ENCODE measurements around the gene INPP5D.

Gene INPP5D

GRCh38 chr2:233076749-233077148 lies 16.6 kb downstream of the INPP5D start:
- no peak for FAIRE-seq

- no peak for FAIRE-seq
Observed at GRCh38 chr2:233079473-233079877, 19.3 kb downstream of the INPP5D start.

GRCh38 chr2:233079953-233080835 lies 20.1 kb downstream of the INPP5D start:
- FAIRE-seq: no peak

GRCh38 chr2:233080836-233081229 lies 20.7 kb downstream of the INPP5D start:
- FAIRE-seq: no peak

- no peak for FAIRE-seq
Observed at GRCh38 chr2:233081232-233081730, 21.1 kb downstream of the INPP5D start.

- no peak for FAIRE-seq
Observed at GRCh38 chr2:233081731-233082221, 21.6 kb downstream of the INPP5D start.

- no peak for FAIRE-seq
Observed at GRCh38 chr2:233082222-233082930, 22.2 kb downstream of the INPP5D start.

GRCh38 chr2:233082931-233083755 lies 23.0 kb downstream of the INPP5D start:
- FAIRE-seq: no peak

GRCh38 chr2:233083782-233084181 lies 23.6 kb downstream of the INPP5D start:
- FAIRE-seq: no peak

- FAIRE-seq: no peak
Observed at GRCh38 chr2:233084488-233084887, 24.3 kb downstream of the INPP5D start.

GRCh38 chr2:233085037-233085838 lies 25.1 kb downstream of the INPP5D start:
- FAIRE-seq: no peak

- FAIRE-seq: no peak
Observed at GRCh38 chr2:233085839-233086150, 25.7 kb downstream of the INPP5D start.

GRCh38 chr2:233087713-233088112 lies 27.6 kb downstream of the INPP5D start:
- no peak for FAIRE-seq

- FAIRE-seq: no peak
Observed at GRCh38 chr2:233088972-233089345, 28.8 kb downstream of the INPP5D start.

GRCh38 chr2:233089851-233090250 lies 29.7 kb downstream of the INPP5D start:
- no peak for FAIRE-seq

GRCh38 chr2:233090879-233091278 lies 30.7 kb downstream of the INPP5D start:
- FAIRE-seq: no peak

GRCh38 chr2:233091595-233092375 lies 31.6 kb downstream of the INPP5D start:
- FAIRE-seq: no peak

- no peak for FAIRE-seq
Observed at GRCh38 chr2:233092432-233093165, 32.5 kb downstream of the INPP5D start.

GRCh38 chr2:233093166-233093448 lies 33.0 kb downstream of the INPP5D start:
- no peak for FAIRE-seq

GRCh38 chr2:233093721-233094120 lies 33.6 kb downstream of the INPP5D start:
- FAIRE-seq: no peak

GRCh38 chr2:233094614-233095013 lies 34.5 kb downstream of the INPP5D start:
- no peak for FAIRE-seq

All from islet of Langerhans (tissue), 1 donor.